Gastroesophageal sphincter (tissue), 4 donors: Measurements from ENCODE around the gene HK2. TPM values are rescaled to one million over a fixed set of nuclear protein-coding genes. Genes with fewer than 3 reads are reported as not detected.
"Not testable (repeated sequence)": the region's sequence is repeated elsewhere in the genome, so short reads cannot be mapped to it uniquely, and the experiment has no call there.

Experiments used
- ATAC-seq: fragments of 150-250 bp; one replicate; pipeline ENCODE4 v1.9.1; 2016; ENCODE audit warnings: mild to moderate bottlenecking, moderate library complexity
- H3K27ac ChIP-seq, 4 donors: fragments of 200-600 bp; sonication (generic) in 3 of 4; 1 replicate in 3 of 4; 2 replicates in 1 of 4; pipeline ENCODE4 v1.5.1; 2016 to 2019
- H3K27me3 ChIP-seq: fragments of 200-600 bp; sonication (generic); one replicate; pipeline ENCODE4 v1.5.1; 2019
- H3K36me3 ChIP-seq, 2 donors: fragments of 200-600 bp; sonication (generic); one replicate each; pipeline ENCODE4 v1.5.1; 2019; ENCODE audit warnings: control low read depth in 1 of 2
- H3K4me1 ChIP-seq, 3 donors: fragments of 200-600 bp; sonication (generic); 1 replicate in 2 of 3; 2 replicates in 1 of 3; pipeline ENCODE4 v1.5.1; 2016 to 2019; ENCODE audit warnings: control low read depth in 2 of 3
- H3K4me3 ChIP-seq, 2 donors: fragments of 200-600 bp; sonication (generic); one replicate each; pipeline ENCODE4 v1.5.1; 2019; ENCODE audit warnings: mild to moderate bottlenecking in 1 of 2, moderate library complexity in 1 of 2
- H3K9me3 ChIP-seq, 3 donors: fragments of 200-600 bp; sonication (generic); one replicate each; pipeline ENCODE4 v1.5.1; 2017 to 2019; ENCODE audit warnings: control low read depth in 2 of 3
- EP300 ChIP-seq: sonication (generic); formaldehyde crosslinking; IDR thresholded peaks from one replicate; pipeline ENCODE4 v1.6.1; 2017; ENCODE audit warnings: antibody characterized with exemption, mild to moderate bottlenecking
- POLR2A ChIP-seq, 2 donors: fragments of 450-650 bp; IDR thresholded peaks; one replicate each; pipeline ENCODE4 v1.6.1; 2017; ENCODE audit warnings: antibody characterized with exemption in 2 of 2, mild to moderate bottlenecking in 2 of 2, moderate library complexity in 1 of 2
- POLR2AphosphoS5 ChIP-seq: sonication (generic); formaldehyde crosslinking; IDR thresholded peaks from one replicate; pipeline ENCODE4 v1.6.1; 2017; ENCODE audit warnings: antibody characterized with exemption
- WGBS, 2 donors: methylation state at CpG; one replicate each; pipeline ENCODE4 v1.1.5; 2018; ENCODE audit warnings: low coverage in 1 of 2; 5-methylcytosine and 5-hydroxymethylcytosine counted together
- total RNA-seq, 4 donors: library from RNA; depleted of rRNA; stranded (reverse); fragments of >200 nt; gene quantifications; one replicate each; pipeline ENCODE4 v1.1.0, GENCODE V29; 2016
- TF ChIP-seq, protein P1 (sequence below), 4 experiments: fragments of 200-600 bp in 2 of 4; fragments of 450-650 bp in 2 of 4; sonication (generic) in 1 of 4; IDR thresholded peaks; one replicate each; pipeline ENCODE4 v1.5.1; 2017 to 2019; ENCODE audit warnings: antibody characterized with exemption in 4 of 4, mild to moderate bottlenecking in 2 of 4, moderate library complexity in 2 of 4

The HK2 gene
- total RNA-seq, 4 donors from 2014 or later = 0.82 to 6.1 (median 2.1) TPM

DNA sequence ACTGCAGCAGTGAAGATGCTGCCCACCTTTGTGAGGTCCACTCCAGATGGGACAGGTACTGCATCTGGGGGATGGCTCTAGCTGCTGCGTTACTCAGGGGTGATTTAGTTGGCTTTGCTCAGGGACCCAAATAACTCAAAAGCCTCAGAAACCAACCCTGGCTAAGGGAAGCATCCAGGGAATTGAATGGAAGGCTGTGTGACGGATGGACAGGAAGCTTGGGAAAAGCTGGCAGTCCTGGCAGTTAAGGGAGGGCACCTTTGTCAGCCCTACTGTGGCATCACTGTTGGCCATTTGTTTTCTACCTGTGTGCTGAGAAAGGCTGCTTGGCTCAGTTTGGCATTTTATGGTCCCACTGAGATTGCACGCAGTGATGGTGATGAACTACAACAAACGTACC is 20.5 kb downstream of the HK2 start:
- Histone ChIP-seq H3K4me3 (no peak overlapping the region), H3K36me3 (peaks cover 0 to 11% of the 10 kb centered on the region in 2 donors), H3K9me3 (no peaks in the 10 kb centered on the region), H3K27ac (no peak overlapping the region), H3K4me1 (peaks cover 0 to 13% (median 0%) of the 10 kb centered on the region in 3 donors), H3K27me3 (no peaks in the 10 kb centered on the region)
- ATAC-seq = no peak
- TF ChIP-seq POLR2AphosphoS5 (no peak), EP300 (no peak), POLR2A (IDR thresholded peaks at IDR 0.05) (no peak)
- TF ChIP-seq, protein P1, sequence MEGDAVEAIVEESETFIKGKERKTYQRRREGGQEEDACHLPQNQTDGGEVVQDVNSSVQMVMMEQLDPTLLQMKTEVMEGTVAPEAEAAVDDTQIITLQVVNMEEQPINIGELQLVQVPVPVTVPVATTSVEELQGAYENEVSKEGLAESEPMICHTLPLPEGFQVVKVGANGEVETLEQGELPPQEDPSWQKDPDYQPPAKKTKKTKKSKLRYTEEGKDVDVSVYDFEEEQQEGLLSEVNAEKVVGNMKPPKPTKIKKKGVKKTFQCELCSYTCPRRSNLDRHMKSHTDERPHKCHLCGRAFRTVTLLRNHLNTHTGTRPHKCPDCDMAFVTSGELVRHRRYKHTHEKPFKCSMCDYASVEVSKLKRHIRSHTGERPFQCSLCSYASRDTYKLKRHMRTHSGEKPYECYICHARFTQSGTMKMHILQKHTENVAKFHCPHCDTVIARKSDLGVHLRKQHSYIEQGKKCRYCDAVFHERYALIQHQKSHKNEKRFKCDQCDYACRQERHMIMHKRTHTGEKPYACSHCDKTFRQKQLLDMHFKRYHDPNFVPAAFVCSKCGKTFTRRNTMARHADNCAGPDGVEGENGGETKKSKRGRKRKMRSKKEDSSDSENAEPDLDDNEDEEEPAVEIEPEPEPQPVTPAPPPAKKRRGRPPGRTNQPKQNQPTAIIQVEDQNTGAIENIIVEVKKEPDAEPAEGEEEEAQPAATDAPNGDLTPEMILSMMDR (IDR thresholded peaks at IDR 0.05) = no peak
- 94 to 97% methylated on average over 2 to 4 of the region's 4 CpGs for WGBS, 2 donors

- not testable (repeated sequence) for H3K27me3 ChIP-seq, ATAC-seq, H3K9me3 ChIP-seq, H3K27ac ChIP-seq, H3K4me1 ChIP-seq, H3K4me3 ChIP-seq
- 96 to 100% methylated on average over 4 to 13 of the region's 16 CpGs for whole genome bisulfite sequencing, 2 donors
- H3K36me3 ChIP-seq = peaks cover 0 to 11% of the 10 kb centered on the region in 2 donors
These were observed 21.3 kb downstream of the HK2 start for GRCh38 chr2:74855114-74855707.

DNA sequence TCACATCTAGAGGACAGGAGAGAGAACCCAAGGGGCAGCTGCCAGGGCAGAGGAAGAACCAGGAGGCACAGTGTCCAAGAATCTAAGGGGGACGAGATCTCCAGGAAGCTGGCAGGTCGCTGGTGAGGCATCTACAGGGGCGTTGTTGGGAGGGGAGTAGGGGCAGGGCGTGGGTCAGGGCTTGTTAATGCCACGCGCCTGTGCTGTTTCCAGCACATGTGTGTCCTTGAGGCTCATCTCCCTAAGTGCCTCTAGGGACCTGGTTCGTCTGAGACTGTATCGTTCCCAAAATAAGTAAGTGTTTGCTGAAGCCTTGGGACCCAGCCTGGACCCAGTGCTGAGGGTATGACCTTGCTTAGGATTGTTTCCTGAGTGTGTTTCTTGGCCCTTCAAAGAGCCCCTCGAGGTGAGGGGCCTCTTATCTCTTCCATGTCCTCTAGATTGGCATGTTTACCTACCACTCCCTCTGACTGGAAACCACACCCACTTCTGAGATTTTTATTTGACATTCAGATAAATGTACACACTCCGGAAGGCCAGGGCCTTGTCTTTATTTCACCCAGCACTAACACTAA is 22.2 kb downstream of the HK2 start:
- H3K27ac ChIP-seq = no peak overlapping the region
- ATAC-seq = no peak
- H3K4me3 ChIP-seq = no peak overlapping the region
- WGBS, 2 donors = 71 to 80% methylated on average over 8 to 9 of the region's 10 CpGs
- H3K4me1 ChIP-seq = no peaks in the 10 kb centered on the region
- peaks cover 0 to 11% of the 10 kb centered on the region in 2 donors for H3K36me3 ChIP-seq
- TF ChIP-seq EP300 (no peak), POLR2A (IDR thresholded peaks at IDR 0.05) (no peak), POLR2AphosphoS5 (no peak)
- TF ChIP-seq, protein P1 (IDR thresholded peaks at IDR 0.05) = no peak
- no peaks in the 10 kb centered on the region for H3K9me3 ChIP-seq
- H3K27me3 ChIP-seq = no peaks in the 10 kb centered on the region

GRCh38 chr2:74856599-74856998 is 22.7 kb downstream of the HK2 start:
- no peak for ATAC-seq
- H3K9me3 ChIP-seq = no peaks in the 10 kb centered on the region
- no peak overlapping the region for H3K4me3 ChIP-seq
- TF ChIP-seq EP300 (no peak), POLR2AphosphoS5 (no peak), POLR2A (IDR thresholded peaks at IDR 0.05) (no peak)
- TF ChIP-seq, protein P1 (IDR thresholded peaks at IDR 0.05) = no peak
- no peak overlapping the region for H3K27ac ChIP-seq
- 82 to 87% methylated on average over 5 of the region's 5 CpGs for WGBS, 2 donors
- no peaks in the 10 kb centered on the region for H3K4me1 ChIP-seq
- peaks cover 0 to 11% of the 10 kb centered on the region in 2 donors for H3K36me3 ChIP-seq
- no peaks in the 10 kb centered on the region for H3K27me3 ChIP-seq

GRCh38 chr2:74857215-74857614 is 23.3 kb downstream of the HK2 start:
- Histone ChIP-seq H3K27ac (no peak overlapping the region), H3K27me3 (no peaks in the 10 kb centered on the region), H3K4me3 (no peak overlapping the region), H3K4me1 (no peaks in the 10 kb centered on the region), H3K36me3 (peaks cover 0 to 11% of the 10 kb centered on the region in 2 donors), H3K9me3 (no peaks in the 10 kb centered on the region)
- TF ChIP-seq POLR2A (IDR thresholded peaks at IDR 0.05) (no peak), EP300 (no peak), POLR2AphosphoS5 (no peak)
- TF ChIP-seq, protein P1 (IDR thresholded peaks at IDR 0.05) = no peak
- no peak for ATAC-seq
- no CpG with 5 or more reads among the region's 4 CpGs for WGBS, 2 donors
